ENCODE data around the gene PIK3AP1.
"Not testable (repeated sequence)": the region's sequence is repeated elsewhere in the genome, so short reads cannot be mapped to it uniquely, and the experiment has no call there.

Gene PIK3AP1

DNA sequence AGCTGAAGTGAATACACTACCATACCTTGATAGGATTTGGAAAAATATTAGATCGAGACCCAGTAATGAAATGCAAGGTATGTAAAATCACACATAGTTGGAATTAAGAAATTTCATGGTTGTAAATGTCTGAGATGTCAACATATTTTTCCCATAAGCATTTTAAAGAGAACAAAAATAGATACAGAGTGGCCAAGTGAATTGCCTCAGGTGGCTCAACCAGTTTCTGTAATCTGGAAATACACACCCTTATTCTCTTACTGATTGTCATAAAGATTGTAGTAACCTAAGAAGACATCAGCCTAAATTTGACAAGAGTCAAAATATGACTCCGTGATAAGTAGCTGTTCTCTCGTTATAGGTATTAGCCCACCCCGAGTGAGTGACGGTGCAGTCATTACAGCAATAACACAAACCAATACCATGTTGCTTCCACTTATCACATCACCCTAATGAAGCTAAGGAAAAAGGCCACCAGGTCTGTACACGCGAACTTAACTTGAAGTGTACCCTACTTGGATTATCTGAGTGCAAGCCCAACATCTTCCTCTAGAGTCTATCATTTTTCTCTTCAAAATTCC lies 23.4 kb downstream of the PIK3AP1 start:
- no peak for DNase-seq (ENCODE audit: low read depth)

DNA sequence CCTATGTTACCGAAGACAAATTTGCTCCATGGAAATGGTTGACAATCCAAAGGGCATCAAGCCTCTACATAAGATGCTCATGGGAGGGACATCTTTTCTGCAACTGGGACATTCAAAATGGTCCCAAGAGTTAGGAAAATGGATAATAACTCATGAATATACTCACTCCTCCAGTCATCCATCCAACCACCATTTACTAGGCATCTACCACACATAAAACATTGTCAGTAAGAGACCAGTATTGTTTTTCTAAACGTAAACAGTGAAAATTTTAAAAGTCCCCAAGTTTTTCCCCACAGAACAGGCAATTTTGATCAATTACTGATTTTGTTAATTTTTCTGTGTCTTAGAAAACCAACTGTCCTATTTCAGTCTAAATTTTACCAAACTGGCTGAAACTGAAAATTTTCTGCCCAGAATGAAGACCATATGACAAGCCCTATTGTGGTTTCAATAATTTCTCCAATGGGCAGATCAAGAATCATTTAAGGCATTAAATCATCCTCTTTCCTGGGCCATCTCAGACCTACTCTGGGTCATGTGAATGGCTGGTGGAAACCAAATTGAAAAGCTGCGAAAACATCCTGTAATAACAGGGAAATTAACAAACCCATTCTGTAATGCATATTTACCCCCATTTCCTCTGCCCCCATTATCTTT lies 24.2 kb downstream of the PIK3AP1 start:
- DNase-seq (ENCODE audit: low read depth), result no peak

DNA sequence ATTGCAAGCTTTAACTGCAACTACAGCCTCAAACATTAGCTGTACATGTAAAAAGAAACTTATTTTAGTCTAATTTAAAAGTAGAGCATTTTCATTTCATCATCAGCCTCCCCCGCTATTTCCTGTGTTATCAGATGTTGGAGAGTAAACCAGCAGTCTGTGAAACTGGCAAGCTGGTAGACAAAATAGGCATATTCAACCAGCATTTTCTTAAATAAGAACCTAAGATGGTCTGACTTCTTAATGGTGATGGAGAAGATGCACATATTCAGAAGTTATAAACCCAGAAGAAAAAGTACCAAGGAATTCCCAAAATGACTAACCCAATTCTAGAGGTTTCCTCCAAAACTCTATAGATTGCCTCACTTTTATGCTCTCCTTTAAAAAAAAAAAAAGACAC lies 24.9 kb downstream of the PIK3AP1 start:
- DNase-seq (ENCODE audit: low read depth), result no peak

DNA sequence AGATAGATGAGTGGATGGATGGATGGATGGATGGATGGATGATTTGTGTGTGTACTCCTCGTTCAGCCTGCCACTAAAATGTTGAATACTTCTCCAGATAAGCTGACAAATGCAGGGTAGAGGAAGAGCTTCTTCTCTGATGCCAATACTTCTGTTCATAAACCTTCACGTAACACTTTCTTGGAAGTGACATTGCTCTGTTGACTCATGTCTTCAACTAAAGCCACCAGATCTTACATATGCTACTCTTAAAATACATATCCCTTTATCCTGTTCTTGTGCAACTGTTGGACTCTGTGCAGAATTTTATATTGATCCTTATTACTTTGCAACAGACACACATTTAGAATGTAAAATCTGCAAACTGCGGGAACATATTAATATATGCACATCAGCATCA lies 26.9 kb downstream of the PIK3AP1 start:
- no peak for DNase-seq (ENCODE audit: low read depth)

DNA sequence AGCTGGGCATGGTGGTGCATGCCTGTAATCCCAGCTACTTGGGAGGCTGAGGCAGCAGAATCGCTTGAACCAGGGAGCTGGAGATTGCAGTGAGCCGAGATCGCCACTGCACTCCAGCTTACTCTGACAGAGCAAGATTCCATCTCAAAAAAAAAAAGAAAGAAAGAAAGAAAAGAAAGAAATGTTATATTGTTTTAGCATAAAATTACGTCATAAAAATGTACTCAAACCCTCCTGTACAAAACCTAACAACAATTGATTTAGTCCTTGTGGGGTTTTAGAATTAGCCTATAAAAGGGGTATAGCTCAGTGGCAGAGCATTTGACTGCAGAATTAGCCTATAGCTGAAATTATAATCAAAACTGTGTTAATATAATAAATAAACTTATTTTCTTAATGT lies 27.9 kb downstream of the PIK3AP1 start:
- no peak for DNase-seq (ENCODE audit: low read depth)

DNA sequence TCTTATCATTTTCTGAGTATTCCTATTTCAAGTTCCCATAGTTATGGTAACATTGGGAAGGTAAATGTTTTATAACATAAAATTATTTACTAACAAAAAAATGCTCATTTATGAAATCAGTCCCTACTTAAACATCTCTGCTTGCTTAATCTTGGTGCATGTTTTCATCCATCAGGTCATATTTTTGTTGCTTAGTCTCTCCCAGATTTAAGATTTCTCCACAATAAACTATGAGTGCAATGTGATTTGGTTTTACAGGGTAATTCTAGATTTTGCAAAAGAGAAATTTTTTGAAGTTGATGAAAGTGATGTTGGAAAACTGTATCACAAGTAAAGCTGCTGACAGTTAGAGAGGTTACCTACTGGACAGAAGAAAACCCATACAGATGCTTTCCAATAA lies 28.6 kb downstream of the PIK3AP1 start:
- DNase-seq (ENCODE audit: low read depth), result no peak

DNA sequence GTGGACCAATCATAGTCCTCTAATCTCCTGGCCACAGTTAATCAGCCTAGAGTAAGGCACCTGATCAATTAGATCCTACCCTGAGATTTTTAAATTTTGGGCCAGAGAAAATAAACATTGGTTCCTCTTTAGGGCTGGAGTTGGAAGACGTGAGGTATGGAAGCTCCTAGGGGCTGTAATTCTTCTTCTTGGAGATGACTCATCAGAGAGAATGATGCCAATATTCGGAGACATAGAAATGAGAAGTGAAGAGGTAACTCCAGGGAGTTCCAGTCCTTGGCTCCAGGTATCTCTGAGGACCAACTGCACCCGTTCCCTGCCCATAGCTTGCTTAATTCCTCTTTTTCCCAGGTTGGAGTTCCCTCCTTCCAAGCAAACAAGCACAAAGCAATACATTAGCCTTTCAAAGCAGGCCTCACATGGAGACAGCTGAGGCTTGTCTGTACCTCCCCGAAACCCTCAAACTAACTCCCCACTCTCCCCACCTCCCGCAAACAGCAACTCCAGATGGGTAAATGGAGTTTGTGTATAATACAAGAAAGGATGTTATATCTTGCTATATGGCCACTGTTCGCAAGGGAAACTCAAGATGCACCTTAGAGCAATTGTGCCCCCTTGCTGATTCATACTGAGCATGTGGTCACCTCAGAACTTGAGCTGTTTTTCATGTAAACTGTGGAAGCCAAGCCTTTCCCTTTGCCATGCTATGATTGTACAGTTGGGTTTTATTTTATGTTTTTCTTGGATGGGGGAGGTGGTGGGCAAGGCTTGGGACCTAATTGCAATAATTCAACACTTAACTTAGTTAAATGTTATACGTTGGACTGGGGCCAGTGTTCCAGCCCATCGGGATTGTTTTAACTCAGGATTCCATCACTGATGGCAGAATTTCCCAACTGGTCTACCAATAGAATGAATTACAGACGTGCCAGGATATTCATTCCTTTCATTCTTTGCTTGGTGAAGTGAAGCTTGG lies 29.3 kb downstream of the PIK3AP1 start:
- no peak for DNase-seq (ENCODE audit: low read depth)

DNA sequence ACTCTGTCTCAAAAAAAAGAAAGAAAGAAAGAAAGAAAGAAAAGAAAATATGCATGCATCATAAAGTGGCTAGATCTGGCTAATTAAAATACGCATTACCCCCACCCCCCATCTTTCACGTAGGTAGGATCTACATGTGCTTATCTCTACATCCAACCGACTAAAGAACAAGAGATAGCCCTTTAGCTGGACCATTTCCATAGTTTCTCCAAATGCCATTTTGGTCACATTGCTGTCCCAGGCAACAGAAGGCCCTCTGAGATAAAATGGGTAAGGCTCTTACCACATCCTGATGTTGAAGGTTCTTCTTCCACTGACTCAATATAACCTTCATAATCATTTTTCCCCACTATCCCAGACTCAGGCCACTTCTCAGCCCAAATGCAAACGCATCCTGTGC lies 31.5 kb downstream of the PIK3AP1 start:
- no peak for DNase-seq (ENCODE audit: low read depth)

DNA sequence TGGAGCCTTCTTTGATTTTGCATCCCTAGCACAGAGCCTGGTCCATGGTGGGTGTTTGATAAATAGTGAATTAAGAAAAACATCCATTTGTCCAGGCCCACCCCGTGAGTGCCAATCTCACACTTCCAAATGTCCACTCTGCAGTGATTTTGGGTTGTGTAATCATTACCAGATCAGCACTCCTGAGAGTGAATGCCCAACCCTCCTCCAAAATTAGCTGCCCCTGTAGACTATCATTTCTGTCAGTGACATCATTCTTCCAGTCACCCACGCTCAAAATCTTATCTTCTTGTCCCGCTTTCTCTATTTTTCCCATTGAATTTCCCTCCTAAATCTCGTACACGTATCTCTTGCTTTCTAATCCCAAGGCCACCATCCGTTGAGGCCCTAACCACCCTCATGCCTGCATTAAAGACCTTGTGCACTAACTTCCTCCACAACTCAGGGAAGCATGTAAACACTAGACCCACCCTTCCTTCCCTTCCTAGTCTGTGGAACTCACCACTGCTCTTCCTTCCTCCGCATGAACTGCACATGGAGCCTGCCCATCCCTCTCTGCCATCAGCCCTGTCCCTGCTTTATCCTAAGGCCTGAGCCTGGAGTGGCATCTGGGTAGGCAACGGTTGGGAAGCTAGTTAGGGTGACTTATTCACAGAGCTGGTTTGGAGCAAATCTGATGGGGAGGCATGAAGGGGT lies 32.8 kb downstream of the PIK3AP1 start:
- DNase-seq (ENCODE audit: low read depth), result no peak

DNA sequence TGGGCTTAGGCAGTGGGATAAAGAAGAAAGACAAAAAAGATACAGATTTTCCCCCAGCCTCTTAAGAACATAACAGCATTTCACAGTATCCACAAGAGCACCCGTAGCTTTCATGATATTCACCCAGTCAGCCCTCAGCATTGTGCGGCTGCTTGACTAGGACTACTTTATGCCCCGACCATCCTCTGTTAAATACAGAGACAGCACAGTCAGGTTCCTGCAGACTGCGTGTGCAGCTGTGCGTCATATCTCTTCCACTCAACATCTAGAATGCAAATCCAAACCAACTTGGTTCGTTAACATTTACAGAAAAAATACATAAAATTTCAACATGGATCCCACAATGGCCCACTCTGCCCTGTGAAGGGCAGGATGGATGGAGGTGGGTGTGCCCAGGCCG lies 33.8 kb downstream of the PIK3AP1 start:
- no peak for DNase-seq (ENCODE audit: low read depth)

DNA sequence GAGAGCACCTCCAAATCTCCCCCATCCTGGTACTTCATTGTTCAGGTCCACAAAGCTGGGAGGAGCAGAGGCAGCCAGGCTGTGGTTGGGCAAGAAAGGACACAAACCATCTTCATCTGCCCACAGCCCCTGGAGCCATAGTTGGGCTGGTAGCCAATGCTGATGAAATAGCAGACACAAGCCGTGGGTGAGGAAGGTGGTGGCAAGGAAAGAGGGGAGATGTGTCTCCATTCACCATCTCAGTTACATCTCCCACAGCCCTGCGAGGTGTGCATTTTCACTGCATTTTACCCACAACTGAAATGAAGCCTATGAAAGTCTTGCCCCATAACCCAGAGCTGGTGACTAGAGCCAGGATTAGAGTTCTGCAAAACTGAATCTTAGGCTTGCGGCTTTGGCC lies 35.0 kb downstream of the PIK3AP1 start:
- no peak for DNase-seq (ENCODE audit: low read depth)

DNA sequence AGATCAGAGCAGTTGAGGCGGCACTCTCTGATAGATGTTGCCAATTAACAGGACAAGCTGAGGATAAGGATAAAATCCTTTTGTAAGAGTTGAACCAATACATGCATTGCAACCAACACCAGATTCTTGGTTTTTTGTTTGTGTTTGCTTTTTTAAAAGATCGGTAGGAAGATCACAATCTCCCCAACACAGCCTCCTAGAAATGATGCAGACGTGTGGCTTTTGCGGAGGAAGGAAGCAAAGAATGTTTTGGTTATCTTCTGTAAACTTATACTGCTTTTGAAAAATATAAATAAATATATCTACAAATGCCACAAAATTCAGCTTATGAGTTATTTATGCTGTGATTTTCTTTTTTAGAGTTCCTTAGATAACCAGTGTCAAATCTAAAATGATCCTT lies 35.5 kb downstream of the PIK3AP1 start:
- DNase-seq (ENCODE audit: low read depth), result no peak

DNA sequence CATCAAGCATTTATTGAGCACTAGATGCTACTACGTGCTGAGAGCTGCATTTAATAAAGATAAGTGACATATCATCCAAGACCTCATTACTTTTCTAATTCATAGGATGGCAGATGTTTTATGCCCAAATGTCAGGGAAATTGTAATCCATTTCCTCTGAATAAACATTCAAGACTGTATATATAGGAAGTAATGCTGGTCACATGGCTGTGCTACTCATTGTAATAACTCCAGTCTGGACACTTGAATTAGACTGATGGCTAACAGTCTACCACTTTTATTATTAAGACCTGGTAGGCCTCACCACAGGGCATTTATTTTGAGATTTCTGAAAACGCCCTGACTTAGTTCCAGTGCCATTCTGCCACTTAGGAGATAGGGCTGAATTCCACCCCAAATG lies 36.6 kb downstream of the PIK3AP1 start:
- no peak for DNase-seq (ENCODE audit: low read depth)

DNA sequence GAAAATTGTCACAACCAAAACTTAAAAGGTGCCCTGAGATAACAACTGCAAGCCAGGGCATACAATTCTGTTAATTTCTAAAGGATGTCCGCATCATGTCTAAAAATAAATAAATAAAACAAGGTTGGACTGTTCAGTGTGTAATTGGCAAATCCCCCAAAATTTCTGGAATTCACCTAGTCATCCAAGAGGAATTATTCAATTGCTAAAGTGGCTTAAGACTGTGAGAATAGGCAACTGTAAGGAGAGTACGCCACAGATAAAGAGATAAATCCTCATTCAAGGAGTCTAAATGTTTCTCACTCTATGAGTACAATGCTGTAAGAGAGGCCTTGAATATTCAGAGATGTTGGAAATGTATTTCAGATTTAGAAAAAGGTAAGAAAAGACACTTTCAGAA lies 37.2 kb downstream of the PIK3AP1 start:
- no peak for DNase-seq (ENCODE audit: low read depth)

DNA sequence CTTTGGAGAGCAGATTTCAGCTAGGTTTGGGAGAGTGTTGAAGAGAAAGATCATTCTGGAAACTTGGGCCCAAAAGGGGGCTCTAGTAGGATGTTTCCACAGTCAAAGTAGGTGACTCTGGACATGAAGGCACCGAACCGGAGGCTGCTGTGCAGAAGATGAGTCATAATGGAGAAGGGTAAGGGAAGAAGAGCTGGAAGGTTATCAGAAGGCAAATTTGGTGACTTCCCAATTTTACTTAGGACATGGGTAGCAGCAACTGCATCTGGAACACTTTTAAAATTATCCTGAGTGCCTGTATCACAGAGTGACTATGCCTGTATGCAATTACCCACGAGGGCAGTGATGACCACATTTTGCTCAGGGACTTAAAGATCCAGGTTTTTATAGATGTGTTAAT lies 38.8 kb downstream of the PIK3AP1 start:
- DNase-seq (ENCODE audit: low read depth), result no peak

DNA sequence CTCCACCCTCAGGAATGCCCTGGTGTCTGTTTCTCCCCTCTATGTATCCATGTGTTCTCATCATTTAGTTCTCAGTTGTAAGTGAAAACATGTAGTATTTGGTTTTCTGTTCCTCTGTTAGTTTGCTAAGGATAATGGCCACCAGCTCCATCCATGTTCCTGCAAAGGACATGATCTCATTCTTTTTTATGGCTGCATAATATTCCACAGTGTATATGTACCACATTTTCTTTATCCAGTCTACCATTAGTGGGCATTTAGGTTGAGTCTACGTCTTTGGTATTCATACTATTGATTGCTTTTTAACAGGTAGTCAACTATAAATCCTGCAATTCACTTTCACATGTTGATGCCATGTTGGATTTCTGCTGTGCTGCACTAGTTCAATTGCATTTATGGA lies 39.9 kb downstream of the PIK3AP1 start:
- DNase-seq (ENCODE audit: low read depth), result not testable (repeated sequence)

DNA sequence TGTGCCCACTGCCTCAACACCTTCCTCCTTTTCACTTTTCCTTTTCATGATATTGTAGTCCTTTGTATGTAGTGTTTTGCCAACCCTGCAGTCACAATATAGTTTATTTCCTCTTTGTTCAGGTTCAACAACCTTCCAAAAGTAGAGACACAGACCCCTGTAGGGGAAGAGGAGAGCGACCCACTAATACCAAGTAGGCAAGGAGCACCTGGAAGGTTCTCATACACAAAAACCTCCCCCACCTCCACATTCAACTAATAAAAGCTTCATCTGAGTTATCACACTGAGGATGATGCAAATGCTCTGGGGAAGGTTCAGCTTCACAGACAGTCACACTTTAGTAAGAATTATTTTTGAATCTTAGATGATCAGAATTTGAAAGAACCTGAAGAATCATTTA lies 41.6 kb downstream of the PIK3AP1 start:
- no peak for DNase-seq (ENCODE audit: low read depth)

DNA sequence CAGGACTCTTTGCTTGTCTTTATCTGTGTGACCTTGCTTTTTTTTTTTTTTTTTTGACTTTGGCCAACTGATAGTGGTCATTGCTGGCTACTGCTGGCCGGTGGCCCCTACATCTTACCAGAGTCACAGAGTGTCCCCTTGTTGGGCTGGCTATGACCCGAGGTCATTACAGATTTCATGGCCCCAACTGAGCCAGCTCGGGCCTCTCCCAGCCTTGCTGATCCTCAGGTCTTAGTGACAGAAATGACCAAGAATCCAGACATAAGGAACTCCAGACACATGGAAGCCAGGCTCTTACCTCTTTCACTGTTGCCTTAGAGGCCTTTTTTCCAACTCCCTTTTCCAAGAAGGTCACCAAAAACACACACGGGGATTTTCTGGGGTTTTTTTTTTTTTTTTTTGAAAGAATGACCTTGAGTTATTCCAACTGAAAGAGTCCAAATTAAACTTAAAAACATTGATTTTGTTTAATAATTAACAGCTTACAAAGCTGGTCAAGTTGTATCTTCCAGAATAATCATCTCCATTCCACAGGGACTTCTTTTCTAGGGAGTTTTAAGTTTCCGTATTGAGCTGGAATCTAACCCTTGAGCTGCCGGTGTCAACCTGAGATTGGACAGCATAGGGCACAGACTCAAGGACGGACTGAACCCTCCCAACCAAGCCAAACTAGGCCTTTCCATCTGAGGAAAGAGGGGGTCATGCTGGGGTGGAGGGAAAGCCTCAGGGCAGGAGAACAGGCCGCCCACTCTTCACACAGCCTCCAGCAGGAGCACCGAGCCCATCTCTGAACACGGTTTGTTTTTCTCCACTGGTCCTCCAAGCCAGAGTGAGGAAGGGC lies 43.8 kb downstream of the PIK3AP1 start:
- DNase-seq (ENCODE audit: low read depth), result no peak

DNA sequence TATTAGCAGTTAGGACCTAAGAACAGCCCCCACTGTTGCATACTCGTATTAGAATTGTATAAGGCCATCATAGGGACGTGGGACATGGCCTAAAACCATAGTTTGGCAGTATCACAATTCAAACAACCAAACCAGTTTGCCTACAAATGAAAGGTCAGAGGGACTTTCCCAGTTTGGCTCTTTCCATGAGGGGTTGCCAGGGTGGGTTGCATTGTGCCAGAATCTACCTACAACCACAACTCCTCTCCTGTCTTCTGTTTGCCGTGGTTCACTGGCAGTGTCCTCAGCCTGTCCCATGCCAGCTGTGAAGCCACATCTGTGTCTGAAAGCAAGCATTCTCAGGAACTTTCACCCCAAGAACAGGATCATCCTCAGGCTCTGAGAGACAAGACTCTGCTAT lies 44.5 kb downstream of the PIK3AP1 start:
- DNase-seq (ENCODE audit: low read depth), result no peak

DNA sequence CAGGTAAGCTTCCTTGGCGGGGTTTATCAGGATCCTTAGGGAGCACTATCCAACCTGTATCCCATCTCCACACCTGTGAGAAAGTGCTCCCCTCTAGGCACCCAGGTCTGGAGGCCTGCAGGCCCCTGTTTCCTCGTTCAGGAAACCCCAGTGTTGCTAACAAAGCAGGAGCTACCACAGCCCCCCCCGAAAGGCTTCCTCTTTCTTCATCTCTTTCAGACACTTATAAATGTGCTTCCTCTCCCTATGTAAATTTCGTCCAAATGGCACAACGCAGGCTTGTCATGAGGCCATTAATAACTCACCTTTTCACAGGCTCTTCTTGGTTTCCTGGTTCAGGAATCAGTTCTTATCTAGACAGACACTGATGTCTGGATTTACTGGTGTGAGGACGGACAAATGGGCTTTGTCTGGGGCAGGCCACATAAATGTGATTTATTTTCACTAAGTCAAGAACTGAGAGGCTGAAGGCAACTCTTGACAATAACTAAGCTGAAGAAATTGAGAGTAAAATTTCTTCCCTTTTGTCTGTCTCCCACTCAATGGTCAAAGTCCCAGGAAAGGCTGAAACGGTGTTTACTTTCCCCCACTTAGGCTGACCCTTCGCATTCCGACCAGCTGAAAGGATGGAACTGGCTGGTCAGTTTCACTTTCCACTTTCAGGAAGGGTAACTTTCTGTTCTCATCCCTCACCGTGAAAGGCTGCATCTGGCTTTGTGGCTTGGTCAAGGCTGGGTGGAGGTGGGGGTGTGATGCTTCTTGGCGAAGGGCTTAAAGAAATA lies 46.8 kb downstream of the PIK3AP1 start:
- no peak for DNase-seq (ENCODE audit: low read depth)
